GM12874 (cell line): ENCODE data around the gene COPZ1.

Source experiments
- TF ChIP-seq, protein P1 (sequence below): IDR thresholded peaks from 2 replicates; pipeline ENCODE4 v1.5.1; 2011; ENCODE audit warnings: low read depth, mild to moderate bottlenecking, control low read depth, low read length, moderate library complexity; ENCODE audit not compliant: insufficient read depth

COPZ1 gene

DNA sequence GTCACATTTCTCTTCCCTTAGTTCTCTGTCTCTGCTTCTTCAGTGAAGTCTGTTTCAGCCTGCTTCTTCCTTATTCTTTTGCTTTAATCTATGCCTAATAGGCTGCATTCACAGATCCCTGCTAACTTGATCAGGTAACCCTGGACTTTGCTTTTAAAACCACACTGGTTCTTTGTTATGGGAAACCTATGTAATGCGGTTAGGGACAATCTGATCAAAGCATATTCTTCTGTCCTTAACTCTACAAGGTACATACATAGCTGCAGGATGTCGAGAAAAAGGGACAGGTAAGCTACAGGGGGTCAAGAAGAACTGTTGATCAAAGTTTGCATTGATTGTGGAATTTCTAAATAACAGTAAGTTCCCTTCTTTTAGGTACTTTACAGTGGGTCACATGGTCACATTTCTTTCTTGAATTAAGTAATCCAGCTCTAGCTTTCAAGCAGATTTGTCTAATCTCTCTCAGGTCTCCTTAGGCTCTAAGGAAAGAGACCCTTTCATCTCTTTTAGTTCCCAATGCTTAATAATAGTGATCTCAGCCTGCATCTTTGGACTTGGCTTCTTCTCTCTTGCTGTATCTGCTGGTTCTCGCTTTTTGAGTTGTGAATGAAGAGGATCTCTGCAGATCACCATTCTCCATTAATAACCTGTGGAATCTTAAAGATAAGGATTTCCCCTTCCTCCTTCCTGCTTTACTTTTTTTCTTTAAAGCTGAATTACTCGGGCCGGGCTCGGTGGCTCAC lies 3.8 kb downstream of the COPZ1 start:
- TF ChIP-seq, protein P1, sequence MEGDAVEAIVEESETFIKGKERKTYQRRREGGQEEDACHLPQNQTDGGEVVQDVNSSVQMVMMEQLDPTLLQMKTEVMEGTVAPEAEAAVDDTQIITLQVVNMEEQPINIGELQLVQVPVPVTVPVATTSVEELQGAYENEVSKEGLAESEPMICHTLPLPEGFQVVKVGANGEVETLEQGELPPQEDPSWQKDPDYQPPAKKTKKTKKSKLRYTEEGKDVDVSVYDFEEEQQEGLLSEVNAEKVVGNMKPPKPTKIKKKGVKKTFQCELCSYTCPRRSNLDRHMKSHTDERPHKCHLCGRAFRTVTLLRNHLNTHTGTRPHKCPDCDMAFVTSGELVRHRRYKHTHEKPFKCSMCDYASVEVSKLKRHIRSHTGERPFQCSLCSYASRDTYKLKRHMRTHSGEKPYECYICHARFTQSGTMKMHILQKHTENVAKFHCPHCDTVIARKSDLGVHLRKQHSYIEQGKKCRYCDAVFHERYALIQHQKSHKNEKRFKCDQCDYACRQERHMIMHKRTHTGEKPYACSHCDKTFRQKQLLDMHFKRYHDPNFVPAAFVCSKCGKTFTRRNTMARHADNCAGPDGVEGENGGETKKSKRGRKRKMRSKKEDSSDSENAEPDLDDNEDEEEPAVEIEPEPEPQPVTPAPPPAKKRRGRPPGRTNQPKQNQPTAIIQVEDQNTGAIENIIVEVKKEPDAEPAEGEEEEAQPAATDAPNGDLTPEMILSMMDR, result no peak

DNA sequence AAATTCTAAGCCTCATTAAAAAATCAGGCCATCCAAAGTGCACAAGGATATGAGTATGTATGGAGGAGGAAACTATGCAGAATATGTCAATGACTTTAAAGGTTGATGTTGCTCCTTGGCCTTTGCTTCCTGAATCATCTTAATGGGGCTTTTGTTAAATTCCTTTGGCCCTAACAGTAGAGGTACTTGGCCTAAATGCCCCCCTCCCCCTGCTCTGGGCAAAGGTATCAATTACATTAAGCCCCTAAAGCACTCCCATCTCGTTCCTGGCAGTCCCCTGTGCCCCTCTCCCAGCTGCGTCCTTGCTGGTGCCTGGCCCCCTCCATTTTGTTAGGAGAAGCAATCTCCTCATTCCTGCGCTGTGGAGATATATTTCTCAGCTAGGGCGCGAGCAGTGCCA lies 4.8 kb downstream of the COPZ1 start:
- TF ChIP-seq, protein P1, result no peak

DNA sequence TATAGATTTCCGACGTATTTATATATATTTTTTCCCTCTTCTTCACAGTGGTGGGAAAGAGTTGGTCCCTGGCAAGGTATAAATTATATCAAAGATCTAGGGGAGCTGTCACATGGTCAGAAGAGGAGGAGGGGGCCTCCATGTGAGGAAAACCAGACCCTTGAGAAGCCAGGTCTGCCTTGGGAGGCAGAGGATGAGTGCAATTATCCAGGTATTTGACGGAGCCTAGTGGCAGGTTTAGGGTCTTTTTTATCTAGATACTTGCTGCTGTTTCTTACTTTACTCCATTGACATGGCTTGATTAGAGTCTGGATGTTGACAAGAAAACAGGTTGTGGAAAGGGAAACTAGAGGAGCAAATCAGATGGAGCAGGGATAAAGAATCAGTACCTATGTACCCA lies 5.5 kb downstream of the COPZ1 start:
- TF ChIP-seq, protein P1, result no peak

DNA sequence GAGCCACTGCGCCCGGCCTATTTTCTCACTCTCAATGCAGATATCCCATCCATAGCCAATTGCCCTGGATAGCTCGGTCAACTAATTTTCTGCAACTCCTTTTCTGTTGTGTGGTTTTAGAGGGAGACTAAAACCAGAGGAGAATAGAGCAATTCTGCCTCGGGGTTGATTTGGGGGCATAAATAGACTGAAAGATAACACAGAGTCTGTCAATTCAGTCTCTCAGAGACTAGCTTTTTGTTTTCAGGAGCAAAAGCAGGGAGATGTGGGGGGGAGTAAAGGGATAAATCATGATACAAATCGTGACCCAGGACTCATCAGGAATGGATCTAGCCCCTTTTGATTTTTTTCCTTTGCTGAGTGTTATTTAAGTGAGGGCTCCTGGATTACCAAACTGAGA lies 6.5 kb downstream of the COPZ1 start:
- TF ChIP-seq, protein P1, result no peak

DNA sequence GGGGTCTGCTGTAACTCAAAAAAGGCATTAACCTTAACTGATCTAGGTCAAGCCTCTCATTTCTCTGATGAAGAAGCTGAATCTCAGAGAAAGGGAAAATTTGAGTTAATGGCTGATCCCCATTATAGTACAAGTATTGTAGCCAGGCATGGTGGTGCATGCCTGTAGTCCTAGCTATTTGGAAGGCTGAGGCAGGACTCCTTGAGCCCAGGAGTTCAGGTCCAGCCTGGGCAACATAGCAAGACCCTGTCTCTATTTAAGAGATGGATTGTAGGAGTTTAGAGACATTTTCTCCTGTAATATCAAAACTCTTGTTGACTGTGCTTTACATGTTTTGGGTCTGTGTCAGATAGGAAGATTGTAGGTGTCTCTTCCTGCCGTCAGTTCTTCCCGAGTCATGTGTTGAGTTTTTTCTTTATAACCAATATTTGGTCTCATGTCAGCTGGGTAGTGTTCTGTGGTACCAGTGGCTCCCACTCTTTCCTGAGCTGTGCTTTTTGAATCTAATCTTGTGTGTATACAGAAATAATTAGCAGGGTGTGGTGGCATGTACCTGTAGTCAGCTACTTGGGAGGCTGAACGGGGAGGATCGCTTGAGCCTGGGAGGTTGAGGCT lies 8.6 kb downstream of the COPZ1 start:
- TF ChIP-seq, protein P1, result no peak

DNA sequence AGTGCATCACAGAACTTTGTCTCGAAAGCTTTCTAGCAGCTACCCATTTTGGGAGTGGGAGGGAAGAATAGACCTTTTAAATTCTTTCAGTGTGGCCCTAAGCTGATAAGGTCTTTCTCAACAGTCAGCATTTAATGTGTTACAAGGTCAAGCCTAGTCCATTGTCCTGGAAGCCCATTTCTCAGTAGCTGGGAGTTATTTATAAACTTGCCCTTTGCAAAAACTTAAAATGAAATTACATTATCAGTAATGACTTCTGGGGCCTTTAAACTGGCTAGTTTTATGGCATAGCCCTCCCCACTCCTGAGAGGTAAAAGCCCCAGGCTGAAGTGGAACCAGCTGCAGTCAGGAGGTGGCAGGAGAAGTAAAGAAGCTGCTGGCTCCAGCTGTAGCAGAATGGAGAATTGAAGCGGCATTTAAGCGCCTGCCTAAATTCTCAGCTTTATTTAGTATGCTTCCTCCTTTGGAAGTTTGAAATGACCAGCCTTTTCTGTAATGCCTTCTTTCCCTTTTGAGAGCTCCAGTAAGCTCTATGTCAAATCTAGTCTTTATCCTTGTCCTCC lies 12.4 kb downstream of the COPZ1 start:
- TF ChIP-seq, protein P1, result no peak

DNA sequence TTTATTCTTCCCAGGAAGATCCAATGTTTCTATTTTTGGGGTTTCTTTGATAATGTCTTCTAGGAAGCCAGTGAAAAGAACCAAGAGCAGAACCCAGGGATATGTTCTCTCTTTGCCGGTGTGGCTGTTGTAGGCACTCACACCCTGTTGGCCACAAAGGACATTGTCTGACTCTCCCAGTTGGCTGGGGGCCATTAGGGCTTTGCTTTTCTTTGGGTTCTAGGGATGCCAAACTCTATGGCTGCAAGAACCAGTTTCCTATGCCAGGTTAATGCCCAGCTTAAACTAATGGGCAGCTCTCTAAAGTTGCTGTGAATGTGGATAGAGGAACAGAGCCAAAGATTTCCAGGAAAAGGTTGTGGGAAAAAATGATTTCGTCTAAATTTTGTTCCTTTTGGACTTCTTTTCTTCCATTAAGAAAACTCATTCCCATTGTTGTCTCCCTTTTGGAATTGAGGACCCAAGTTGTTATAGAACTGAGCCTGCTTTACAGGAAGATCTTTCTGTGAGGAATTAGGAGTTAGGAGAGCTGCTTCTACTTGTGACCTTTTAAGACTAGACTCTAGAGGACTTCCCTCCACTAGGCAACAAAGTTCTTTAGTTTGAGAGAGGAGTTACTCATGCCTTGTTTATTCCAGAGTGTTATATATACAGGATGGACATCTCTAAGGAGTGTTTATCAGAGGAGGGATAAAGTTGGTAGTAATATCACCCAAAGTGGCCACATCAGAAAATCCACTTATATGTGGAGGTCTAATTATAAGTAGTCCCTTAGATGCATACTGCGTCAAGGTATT lies 13.1 kb downstream of the COPZ1 start:
- TF ChIP-seq, protein P1, result no peak
